NCI-H345 treated with DMSO at 0.1 percent for 48 hours (cell line): Measurements from ENCODE around the gene ETV3.

Source experiments
- DNase-seq: peaks from one replicate; lab custom pipeline; 2025; ENCODE audit not compliant: unreplicated experiment; lab: John Stamatoyannopoulos, UW

Gene ETV3

GRCh38 chr1:157162345-157162744 is 24.1 kb upstream of the ETV3 start:
- no peak for DNase-seq

- no peak for DNase-seq
Observed at GRCh38 chr1:157161901-157162300, 23.7 kb upstream of the ETV3 start.

GRCh38 chr1:157158967-157159366 is 20.8 kb upstream of the ETV3 start:
- no peak for DNase-seq

DNA sequence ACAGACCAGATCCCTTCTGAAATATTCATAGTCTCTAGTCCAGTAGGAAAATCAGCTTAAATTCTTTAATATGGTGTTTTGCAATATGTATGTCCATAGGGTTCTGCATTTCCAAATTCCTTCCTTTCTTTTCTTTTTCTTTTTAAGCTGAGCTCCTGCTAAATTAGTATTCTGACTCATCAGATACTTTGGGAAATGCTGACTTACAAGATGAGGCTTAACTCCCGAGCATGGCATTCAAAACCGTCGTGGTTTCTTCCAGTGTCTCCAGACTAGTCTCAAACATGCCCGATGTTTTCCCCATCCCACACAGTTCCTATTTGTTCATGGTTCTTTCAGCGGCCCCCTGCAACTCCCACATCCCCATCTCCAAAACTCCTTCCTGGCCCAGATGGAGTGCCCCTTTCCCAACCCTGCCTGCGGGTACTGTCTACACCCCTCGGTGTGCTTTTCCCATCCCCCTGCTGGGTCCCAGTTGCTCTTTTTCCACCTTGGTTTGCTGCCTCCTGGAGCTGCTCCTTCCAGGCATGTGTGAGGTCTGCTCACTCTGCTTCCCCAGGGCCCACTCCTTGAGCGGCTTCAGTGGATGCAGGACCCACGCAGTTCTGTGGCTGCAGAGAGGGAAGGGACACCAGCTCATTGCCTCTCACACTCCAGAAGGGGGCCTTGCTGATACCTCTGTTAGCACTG is 19.5 kb upstream of the ETV3 start:
- no peak for DNase-seq

GRCh38 chr1:157156058-157156541 is 17.9 kb upstream of the ETV3 start:
- DNase-seq = peak; percentile 28

GRCh38 chr1:157155658-157156057 is 17.5 kb upstream of the ETV3 start:
- DNase-seq = peak; percentile 28

GRCh38 chr1:157154940-157155514 is 16.8 kb upstream of the ETV3 start:
- no peak for DNase-seq

DNA sequence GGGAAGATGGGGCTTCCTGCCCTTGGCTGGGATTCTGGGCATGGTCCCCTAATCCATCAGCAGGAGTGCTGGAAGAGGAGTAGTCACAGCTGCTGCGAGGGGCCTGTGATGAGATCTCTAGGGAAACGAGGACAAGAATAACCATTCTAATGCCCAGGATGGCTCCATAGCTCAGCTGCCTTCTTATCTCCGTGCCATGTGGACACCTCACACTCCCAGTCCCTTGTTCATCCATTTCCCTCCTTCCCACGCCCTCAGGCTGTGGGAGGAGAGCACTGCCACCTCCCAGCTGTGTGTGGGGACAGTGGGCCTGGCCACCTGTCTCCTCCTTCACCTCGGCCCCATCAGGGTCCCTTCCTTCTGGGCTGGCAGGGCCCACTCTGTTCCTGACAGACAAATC is 16.1 kb upstream of the ETV3 start:
- DNase-seq = no peak

DNA sequence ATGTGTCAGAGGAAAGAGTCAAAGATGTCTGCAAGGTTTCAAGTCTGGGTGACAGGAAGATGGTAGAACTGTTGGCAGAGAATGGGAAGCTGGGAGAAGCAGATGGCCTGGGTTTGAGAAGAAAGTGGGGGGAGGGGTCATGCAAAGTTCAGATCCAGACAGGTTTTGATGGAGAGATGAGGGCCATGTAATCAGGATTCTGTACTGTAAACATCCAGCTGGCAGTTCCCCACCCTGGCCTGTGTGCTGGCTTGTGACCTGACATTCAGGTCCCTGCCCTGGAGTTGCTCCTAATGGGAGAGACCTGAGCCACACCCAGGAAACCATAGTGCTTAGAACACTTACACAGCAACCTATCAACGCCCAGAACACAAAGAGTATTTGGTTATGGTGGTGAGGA is 15.6 kb upstream of the ETV3 start:
- no peak for DNase-seq

DNA sequence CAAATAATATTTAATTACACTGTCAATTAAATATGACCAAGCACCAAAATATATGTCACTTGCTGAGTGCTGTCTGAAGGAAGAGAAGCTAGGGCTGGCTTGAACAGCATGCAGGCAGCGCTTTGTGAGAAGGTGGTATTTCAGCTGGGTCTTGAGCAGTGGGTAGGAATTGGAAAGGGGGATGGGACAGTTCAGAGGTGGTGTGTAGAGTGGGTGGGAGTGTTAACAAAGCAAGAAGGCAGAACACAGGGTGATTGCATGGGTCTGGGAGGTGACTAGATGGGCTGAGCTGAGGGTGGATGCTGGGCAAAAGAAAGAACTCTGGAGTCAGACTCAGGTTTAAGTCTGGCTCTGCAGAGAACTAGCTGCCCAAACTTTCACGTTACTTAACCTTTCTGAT is 14.3 kb upstream of the ETV3 start:
- no peak for DNase-seq

GRCh38 chr1:157151506-157151905 is 13.3 kb upstream of the ETV3 start:
- DNase-seq = no peak

- no peak for DNase-seq
Observed at GRCh38 chr1:157151073-157151472, 12.9 kb upstream of the ETV3 start.

DNA sequence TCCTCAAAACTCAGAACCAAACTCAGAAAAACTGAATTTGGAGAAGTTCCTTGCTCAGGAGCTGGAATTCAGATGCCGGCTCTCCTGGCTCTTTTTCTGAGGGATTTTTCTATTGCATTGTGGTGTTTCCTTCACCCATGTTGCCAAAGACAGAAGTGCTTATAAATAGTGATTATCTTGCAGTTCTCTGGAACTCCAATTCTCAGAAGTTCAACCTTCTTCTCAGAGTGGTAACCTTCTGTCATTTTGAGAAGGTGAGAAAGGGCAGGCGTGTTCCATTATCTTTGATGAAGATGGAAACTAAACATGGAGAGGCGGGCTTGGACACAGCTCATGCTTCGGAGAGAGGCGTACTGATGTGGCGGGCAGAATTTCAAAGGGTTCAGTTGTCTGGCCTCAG is 12.4 kb upstream of the ETV3 start:
- DNase-seq = no peak

- DNase-seq = no peak
Observed at GRCh38 chr1:157147906-157148700, 9.9 kb upstream of the ETV3 start.

DNA sequence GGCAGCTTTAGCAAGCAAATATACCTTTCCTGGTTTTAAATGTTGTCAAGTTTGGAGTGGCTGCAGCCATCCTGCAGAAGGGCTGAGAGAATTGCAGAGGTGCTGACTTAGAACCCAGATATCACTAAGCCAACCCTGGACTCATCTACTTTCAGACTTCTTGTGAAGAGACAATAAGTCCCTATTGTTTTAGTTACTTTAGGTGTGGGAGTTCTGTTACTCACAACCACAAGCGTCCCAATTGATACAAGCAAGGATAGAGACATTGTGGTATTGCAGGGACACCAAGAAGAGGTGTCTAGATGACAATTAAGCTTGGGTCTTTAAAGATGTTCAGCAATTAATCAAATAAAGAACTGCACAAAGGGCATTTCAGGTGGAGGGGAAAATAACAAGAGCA is 8.8 kb upstream of the ETV3 start:
- no peak for DNase-seq

GRCh38 chr1:157146244-157146643 is 8.0 kb upstream of the ETV3 start:
- no peak for DNase-seq

- DNase-seq = no peak
Observed at GRCh38 chr1:157145076-157145475, 6.9 kb upstream of the ETV3 start.

DNA sequence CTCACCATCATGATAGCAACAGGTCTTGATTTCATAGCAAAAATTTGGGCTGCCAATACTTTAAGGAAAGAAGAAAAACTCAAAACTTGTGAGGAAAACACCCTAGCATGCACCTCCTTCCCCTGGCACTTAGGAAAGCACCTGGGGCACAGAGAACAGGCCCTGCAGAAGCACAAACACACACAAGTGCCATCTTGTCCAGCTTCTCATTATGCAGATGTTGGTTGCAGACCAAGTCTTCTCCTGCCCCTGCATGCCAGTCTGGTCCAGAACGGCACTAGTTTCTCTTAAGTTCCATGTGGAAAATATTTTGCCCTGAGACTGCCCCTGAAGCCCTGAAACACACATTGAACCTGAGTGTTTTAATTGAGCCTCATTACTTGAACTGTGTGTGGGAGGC is 6.3 kb upstream of the ETV3 start:
- DNase-seq = no peak

DNA sequence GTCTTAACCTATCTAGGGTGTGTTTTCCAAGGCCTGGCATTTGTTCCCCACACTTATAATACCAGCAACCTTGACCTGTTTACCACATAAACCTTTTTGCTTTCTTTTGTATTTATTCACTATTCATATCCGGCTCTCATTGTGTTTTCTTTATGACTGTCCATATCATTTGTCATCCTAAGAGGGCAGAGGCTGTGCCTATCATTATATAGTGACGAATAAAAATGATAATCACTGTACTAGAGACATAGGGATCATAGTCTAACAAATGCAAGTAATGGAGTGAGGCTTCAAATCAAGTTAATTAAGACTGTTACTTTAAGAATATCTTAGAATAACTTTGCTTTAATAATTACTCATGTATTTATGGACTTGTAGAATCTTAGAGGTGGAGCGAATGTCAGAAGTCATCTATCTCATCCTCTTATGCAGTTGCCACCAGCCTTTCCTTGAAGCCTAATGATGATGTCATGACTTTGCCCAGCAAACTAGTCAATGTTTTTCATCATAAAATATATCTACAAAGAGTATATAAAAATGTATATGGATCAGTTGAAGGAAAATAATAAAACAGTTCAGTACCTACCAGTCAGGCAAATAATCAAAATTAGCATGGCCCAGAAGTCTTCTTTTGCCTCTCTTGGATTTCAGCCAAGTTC is 4.7 kb upstream of the ETV3 start:
- DNase-seq = no peak

DNA sequence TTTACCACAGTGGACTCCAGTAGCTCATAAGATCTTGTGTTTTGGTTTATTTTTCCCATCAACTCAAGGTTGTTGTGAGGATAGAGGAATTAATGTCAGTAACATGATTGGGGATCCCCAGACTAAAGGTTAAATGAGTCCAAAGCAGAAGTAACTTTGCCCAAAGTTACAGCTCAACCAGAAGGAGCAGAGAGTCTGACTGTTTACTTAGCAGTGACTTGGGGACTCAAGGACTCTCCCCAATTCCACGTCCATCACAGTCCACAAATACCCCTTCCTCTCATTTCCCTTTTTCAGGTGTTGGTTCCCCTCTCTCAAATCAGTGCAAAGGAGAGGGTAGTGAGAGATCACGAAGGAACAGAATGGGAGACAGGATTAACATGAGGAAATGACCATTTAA is 4.0 kb upstream of the ETV3 start:
- no peak for DNase-seq

DNA sequence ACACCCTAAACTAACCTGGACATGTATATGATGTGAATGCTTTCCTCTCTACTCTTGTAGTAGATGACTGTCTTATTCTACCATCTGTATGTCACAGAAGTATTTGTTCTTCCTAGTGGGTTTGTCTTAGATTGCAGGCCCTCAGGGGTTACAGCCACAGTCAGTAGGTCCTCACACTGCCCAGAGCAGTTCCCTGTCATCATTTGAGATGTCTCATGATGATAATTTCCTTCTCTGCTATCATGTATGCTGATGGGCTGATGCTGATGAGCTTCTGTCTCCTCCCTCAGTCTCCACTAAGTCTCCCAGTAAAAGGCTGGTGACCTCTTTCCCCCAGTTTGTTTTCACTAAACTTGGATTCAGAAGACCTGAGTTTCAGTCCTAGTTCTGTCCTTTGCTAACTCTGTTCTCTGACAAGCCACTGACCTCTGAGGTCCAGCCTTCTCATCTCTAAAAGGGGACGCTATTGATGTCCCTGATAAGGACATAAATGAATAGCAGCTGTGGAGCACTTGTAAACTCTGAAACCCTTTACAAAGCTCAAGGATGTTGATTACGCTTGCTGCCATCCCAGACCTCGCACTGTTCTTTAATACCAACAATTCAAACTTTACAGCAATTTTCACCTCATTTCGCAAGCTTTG is 3.1 kb upstream of the ETV3 start:
- DNase-seq = no peak
